WI38 (cell line): ENCODE measurements around the gene LPAR5.

Experiments used
- H3K4me3 ChIP-seq: 2 replicates; pipeline ENCODE4 v1.5.1; 2011; ENCODE audit warnings: low read depth, mild to moderate bottlenecking, control low read depth, low read length
- CTCF ChIP-seq: IDR thresholded peaks from 2 replicates; pipeline ENCODE4 v1.5.1; 2012; ENCODE audit warnings: low read depth, mild to moderate bottlenecking, control low read depth, low read length

LPAR5 gene

DNA sequence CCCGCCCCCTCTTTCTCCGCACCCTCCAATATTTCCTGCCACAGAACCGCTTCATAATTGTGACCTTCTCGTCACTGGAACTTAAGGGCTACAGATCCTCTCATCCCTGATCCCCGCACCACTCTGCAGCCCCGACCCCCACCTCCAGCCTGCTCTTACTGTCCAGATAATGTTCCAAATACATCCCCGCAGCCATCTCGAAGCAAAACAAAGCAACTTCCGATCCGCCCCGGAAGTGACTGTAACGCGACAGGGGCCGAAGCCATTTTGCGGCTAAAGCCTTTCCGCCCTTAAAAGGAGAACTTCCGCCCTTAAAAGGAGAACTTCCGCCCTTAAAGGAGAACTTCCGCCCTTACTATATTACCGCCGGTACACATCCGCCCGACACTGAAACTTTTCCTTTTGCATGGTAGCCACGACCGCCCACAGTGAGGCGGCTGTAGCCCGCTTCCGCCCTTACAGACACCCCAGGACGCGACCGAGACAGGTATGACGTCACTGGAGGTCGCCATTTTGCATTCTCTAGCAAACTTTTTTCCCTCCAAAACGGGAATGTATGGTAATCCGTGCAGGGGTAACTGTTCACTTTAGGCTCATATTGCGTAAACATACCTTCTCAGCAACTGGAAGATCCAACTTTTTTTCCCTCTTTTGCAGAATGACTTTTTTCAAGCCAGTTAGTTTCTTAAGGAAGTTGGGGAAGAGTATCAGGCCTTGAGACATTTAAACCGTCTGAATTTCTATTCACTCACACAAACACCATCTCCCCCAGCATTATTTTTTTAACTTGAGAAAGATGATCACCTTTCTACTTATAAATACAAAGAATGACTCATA lies 27.4 kb upstream of the LPAR5 start, which contains the start of gene ING4:
Gene ING4 (minus strand): TSS at position 214 of the 837 bp plus-strand sequence. CDS start 18 bp downstream, at position 196.
- no peak for TF ChIP-seq CTCF
- H3K4me3 ChIP-seq: peak within 1 kb of the TSS; percentile 82

DNA sequence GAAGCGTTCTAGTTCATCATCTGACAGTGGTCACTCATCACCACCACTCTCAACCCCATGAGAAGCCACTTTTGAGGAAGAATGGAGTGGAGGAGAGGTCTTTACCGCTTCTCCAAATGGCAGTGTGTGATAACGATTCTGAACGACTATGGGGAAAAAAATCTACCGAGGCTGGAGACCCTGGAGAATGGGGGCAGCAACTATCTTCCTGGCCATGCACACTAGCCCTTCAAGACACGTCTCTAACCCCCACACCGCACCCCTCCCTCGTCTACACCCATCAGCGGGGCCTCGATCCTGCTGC lies 26.8 kb upstream of the LPAR5 start:
- no peak for TF ChIP-seq CTCF
- H3K4me3 ChIP-seq: peak overlapping the region; percentile 82

DNA sequence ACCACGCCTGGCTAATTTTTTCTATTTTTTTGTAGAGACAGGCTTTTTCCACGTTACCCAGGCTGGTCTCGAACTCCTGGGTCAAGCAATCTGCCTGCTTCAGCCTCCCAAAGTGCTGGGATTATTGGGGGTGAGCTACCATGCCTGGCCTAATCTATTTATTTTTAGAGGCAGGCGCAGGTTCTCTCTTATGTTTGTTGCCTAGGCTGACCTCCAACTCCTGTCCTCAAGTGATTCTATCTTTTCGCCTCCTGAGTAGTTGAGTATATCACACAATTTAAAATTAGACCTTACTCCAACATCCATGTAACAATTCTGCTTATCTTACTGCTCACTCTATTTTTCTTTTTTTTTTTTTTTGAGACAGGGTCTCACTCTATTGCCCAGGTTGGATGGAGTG lies 18.2 kb upstream of the LPAR5 start:
- TF ChIP-seq CTCF: no peak
- H3K4me3 ChIP-seq: no peak overlapping the region

DNA sequence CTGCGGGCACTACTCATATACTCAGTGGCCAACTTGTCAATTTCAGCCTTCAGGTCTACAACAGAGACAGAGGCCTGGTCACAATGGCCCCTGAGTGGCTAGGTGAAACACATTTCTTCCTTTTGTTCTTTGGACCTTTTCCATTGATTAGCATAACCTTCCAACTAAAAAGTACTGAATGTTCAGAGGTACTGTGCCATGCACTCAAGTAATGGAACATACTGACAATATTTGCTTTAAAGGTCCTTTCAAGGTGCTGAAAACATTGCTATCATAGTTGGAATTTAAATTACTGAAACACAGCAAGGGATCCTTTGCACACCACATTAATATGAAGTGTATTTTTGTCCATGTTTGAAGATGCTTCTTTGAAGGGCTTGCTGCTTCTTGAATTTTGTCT lies 17.6 kb upstream of the LPAR5 start:
- no peak overlapping the region for H3K4me3 ChIP-seq
- TF ChIP-seq CTCF: no peak

DNA sequence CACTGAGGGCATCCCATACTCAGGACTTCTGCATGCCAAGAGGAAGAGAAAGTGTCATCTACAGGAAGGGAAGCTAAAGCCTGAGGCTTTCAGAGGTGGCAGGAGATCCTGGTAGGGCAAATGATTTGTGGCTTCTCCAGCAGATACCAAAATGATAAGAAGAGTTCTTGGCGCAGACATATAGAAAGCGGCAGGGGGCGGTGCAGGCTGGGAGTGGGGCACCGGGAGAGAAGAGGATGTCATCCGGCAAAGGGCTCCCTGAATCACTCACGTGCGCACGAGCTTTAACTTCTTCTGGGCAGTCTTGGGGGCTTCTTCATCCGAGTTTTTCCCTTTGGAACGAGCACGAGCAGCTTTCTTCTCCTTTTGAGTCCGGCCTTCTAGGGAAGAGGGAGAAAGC lies 16.6 kb upstream of the LPAR5 start:
- TF ChIP-seq CTCF: no peak
- no peak overlapping the region for H3K4me3 ChIP-seq

GRCh38 chr12:6650832-6651231 lies 15.1 kb upstream of the LPAR5 start:
- no peak overlapping the region for H3K4me3 ChIP-seq
- no peak for TF ChIP-seq CTCF

DNA sequence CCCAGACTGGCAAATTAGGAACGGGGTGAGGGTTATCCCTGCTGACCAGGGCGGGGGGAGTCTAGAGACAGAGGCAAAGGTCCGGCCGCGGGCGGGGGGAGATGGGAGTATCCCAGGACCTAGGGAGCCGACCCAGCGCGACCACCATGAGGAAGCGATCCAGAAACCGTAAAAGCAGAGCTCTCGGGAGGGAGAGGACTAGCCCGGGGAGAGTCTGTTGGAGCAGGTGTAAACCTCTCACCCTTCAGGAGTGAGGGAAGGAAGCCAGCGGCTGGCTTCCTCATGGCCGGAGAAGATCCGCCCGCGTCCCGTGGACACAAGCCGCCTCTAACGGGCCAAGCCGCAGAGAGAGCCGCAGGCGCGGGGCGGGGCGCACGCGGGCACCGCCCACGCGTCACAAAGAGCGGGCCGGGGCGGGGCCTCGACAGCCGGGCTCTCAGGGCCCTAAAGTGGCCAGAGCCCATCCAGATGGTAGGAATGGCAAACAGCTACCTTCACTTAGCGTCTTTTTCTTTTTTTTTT lies 11.4 kb upstream of the LPAR5 start, which contains the start of gene ACRBP:
Gene ACRBP (minus strand): TSS at position 350 of the 522 bp plus-strand sequence. CDS start 66 bp downstream, at position 284.
- no peak within 1 kb of the TSS for H3K4me3 ChIP-seq
- no peak for TF ChIP-seq CTCF
